Mesenchymal stem cell (in vitro differentiated cells and primary cell): ENCODE measurements around the gene ZNF670. TPM values are rescaled to one million over a fixed set of nuclear protein-coding genes. Genes with fewer than 3 reads are reported as not detected.
"Not testable (repeated sequence)": the region's sequence is repeated elsewhere in the genome, so short reads cannot be mapped to it uniquely, and the experiment has no call there.

Experiments
- DNase-seq: peaks from one replicate; pipeline ENCODE4 v3.0.0-alpha.2; 2013
- H2AFZ ChIP-seq: one replicate; pipeline ENCODE4 v1.6.1; 2013; ENCODE audit warnings: low read depth, mild to moderate bottlenecking, control low read depth, inconsistent platforms, low read length, moderate library complexity
- H2AK5ac ChIP-seq: 2 replicates; pipeline ENCODE4 v1.6.1; 2013; ENCODE audit warnings: low read length, moderate library complexity, mild to moderate bottlenecking, inconsistent platforms; ENCODE audit not compliant: severe bottlenecking
- H2BK120ac ChIP-seq: one replicate; pipeline ENCODE4 v1.6.1; 2013; ENCODE audit warnings: low read depth, mild to moderate bottlenecking, inconsistent platforms, low read length, moderate library complexity
- H2BK12ac ChIP-seq, 2 experiments: one replicate each; pipeline ENCODE4 v1.6.1; 2013; ENCODE audit warnings: inconsistent platforms in 2 of 2, low read length in 2 of 2, mild to moderate bottlenecking in 2 of 2, moderate library complexity in 2 of 2, control low read depth in 1 of 2
- H2BK15ac ChIP-seq: one replicate; pipeline ENCODE4 v1.6.1; 2013; ENCODE audit warnings: mild to moderate bottlenecking, low read depth, inconsistent platforms; ENCODE audit not compliant: poor library complexity, severe bottlenecking
- H2BK5ac ChIP-seq: 2 replicates; pipeline ENCODE4 v1.6.1; 2013; ENCODE audit warnings: low read depth, mild to moderate bottlenecking, low read length, control low read depth, inconsistent platforms; ENCODE audit not compliant: poor library complexity, severe bottlenecking
- H3K14ac ChIP-seq, 2 experiments: one replicate each; pipeline ENCODE4 v1.6.1; 2013; ENCODE audit warnings: inconsistent platforms in 2 of 2, low read length in 2 of 2, control low read depth in 1 of 2, mild to moderate bottlenecking in 1 of 2, moderate library complexity in 1 of 2
- H3K18ac ChIP-seq, 2 experiments: one replicate each; pipeline ENCODE4 v1.6.1; 2013; ENCODE audit warnings: inconsistent platforms in 2 of 2, low read length in 2 of 2, control low read depth in 1 of 2, low read depth in 1 of 2, mild to moderate bottlenecking in 1 of 2
- H3K23ac ChIP-seq, 2 experiments: one replicate each; pipeline ENCODE4 v1.6.1; 2013; ENCODE audit warnings: inconsistent platforms in 2 of 2, low read length in 2 of 2, mild to moderate bottlenecking in 2 of 2, moderate library complexity in 2 of 2, control low read depth in 1 of 2
- H3K27ac ChIP-seq: 2 replicates; pipeline ENCODE4 v1.5.1; 2013; ENCODE audit warnings: mild to moderate bottlenecking, moderate library complexity, low read length, control low read depth, inconsistent platforms; ENCODE audit not compliant: poor library complexity, severe bottlenecking
- H3K27me3 ChIP-seq, 2 experiments: 2 replicates each; pipeline versions ENCODE4 v1.6.1 to v1.7.0; 2013; ENCODE audit warnings: low read length in 2 of 2, mild to moderate bottlenecking in 2 of 2, moderate library complexity in 2 of 2, control low read depth in 1 of 2, inconsistent platforms in 1 of 2; ENCODE audit not compliant: control insufficient read depth in 1 of 2, insufficient read depth in 1 of 2
- H3K36me3 ChIP-seq, 2 experiments: 2 replicates each; pipeline versions ENCODE4 v1.6.1 to v1.7.0; 2013; ENCODE audit warnings: low read length in 2 of 2, control low read depth in 1 of 2, inconsistent platforms in 1 of 2, low read depth in 1 of 2, mild to moderate bottlenecking in 1 of 2; ENCODE audit not compliant: insufficient read depth in 2 of 2, control insufficient read depth in 1 of 2
- H3K4ac ChIP-seq, 2 experiments: one replicate each; pipeline ENCODE4 v1.6.1; 2013; ENCODE audit warnings: inconsistent platforms in 2 of 2, low read length in 2 of 2, mild to moderate bottlenecking in 2 of 2, moderate library complexity in 2 of 2, control low read depth in 1 of 2, low read depth in 1 of 2
- H3K4me1 ChIP-seq: 2 replicates; pipeline ENCODE4 v1.6.1; 2013; ENCODE audit warnings: low read depth, low read length, control low read depth; ENCODE audit not compliant: control insufficient read depth, insufficient read depth
- H3K4me2 ChIP-seq: 2 replicates; pipeline ENCODE4 v1.6.1; 2013; ENCODE audit warnings: low read length, mild to moderate bottlenecking, inconsistent platforms; ENCODE audit not compliant: poor library complexity, severe bottlenecking
- H3K4me3 ChIP-seq, 2 experiments: 2 replicates each; pipeline versions ENCODE4 v1.5.1 to v1.7.0; 2013; ENCODE audit warnings: low read length in 2 of 2, mild to moderate bottlenecking in 2 of 2, control low read depth in 1 of 2, low read depth in 1 of 2; ENCODE audit not compliant: insufficient read depth in 1 of 2
- H3K79me1 ChIP-seq: replicated peaks from 2 replicates; pipeline ENCODE4 v1.6.1; 2013; ENCODE audit warnings: mild to moderate bottlenecking, control low read depth, low read length, inconsistent platforms; ENCODE audit not compliant: poor library complexity, severe bottlenecking
- H3K9ac ChIP-seq: 2 replicates; pipeline ENCODE4 v1.7.0; 2013; ENCODE audit warnings: mild to moderate bottlenecking, low read length, moderate library complexity
- H3K9me3 ChIP-seq: 2 replicates; pipeline ENCODE4 v1.7.0; 2013; ENCODE audit warnings: mild to moderate bottlenecking, low read length; ENCODE audit not compliant: control insufficient read depth
- H4K8ac ChIP-seq: one replicate; pipeline ENCODE4 v1.6.1; 2013; ENCODE audit warnings: inconsistent platforms, mild to moderate bottlenecking, low read length, moderate library complexity
- H4K91ac ChIP-seq: one replicate; pipeline ENCODE4 v1.6.1; 2013; ENCODE audit warnings: mild to moderate bottlenecking, low read length, inconsistent platforms
- WGBS: methylation state at CpG from one replicate; pipeline ENCODE4 v1.1.7; 2013; ENCODE audit warnings: mixed read lengths; 5-methylcytosine and 5-hydroxymethylcytosine counted together
- polyA plus RNA-seq, 2 experiments: library from polyadenylated mRNA; stranded (reverse); fragments of 200-250 nt; gene quantifications; one replicate each; pipeline ENCODE4 v1.2.3, GENCODE V29; 2013

Gene ZNF670
- polyA plus RNA-seq (2013, experiment 1 of 2), result 0.81 TPM
- polyA plus RNA-seq (2013, experiment 2 of 2), result 0.75 TPM

DNA sequence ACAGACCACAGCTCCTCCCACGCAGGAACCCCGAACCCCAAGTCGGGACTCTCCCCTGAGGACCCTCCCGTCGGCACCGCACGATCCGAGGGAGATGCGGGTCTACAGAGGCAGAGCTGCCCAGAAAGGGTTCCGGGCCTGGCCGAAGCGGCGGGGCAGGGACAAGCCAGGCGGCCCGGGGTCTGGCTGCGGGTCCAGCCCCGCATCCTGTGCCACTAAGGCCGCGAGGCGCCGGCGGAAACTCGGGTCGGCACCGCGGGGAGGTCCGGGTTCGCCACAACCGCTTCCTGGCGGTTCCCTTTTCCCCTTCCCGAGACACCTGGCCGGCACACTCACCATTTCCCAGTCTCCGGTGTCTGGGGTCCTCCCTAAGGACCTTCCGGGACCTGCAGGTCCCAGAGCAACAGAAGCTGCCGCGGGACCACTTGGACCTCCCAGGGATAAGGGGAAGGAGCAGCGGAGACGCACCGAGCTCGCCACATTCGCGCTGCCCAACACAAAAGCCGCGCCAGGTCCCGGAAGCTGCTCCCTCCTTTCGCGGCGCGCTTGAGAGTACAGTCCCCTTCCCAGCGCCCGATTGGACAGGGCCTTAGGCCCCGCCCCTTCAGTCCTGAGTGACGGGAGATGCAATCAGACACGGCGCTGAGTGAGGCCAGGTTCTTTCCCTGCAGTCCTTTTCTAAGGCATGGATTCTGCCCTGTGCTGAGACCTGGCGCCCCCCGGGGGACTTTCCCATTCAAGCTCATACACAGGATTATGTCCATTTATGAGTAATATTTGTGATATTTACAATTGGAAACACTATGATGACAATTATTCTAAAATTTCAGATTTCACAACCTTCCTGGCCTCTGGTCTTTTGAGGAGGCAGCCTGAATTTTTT lies at the start of gene ZNF670:
Gene ZNF670 (minus strand): TSS at position 554 of the 883 bp plus-strand sequence. CDS start 215 bp downstream, at position 339.
- H2BK12ac ChIP-seq, result peak within 1 kb of the TSS in 1 of 2 experiments; percentile 10
- H3K27ac ChIP-seq, result peak within 1 kb of the TSS; percentile 69
- peak within 1 kb of the TSS; percentile 72 for H4K8ac ChIP-seq
- H4K91ac ChIP-seq, result peak within 1 kb of the TSS; percentile 39
- H3K14ac ChIP-seq, result peak within 1 kb of the TSS in 1 of 2 experiments; percentile 89
- DNase-seq, result peak; percentile 94
- peaks cover 26% of the 10 kb centered on the region for H3K79me1 ChIP-seq
- H3K36me3 ChIP-seq, result no peaks in the 10 kb centered on the region
- H2BK15ac ChIP-seq, result peak within 1 kb of the TSS; percentile 69
- H3K4me3 ChIP-seq, result peak within 1 kb of the TSS; percentile 89 to 95
- H3K4me1 ChIP-seq, result peaks cover 4% of the 10 kb centered on the region
- no peaks in the 10 kb centered on the region for H3K9me3 ChIP-seq
- under 1% methylated on average over 45 of the region's 57 CpGs for WGBS
- H3K23ac ChIP-seq, result peak within 1 kb of the TSS in 1 of 2 experiments; percentile 69
- no peak within 1 kb of the TSS for H2BK120ac ChIP-seq
- H2AFZ ChIP-seq, result peak within 1 kb of the TSS; percentile 88
- peak within 1 kb of the TSS; percentile 85 to 91 for H3K18ac ChIP-seq
- H3K9ac ChIP-seq, result peak within 1 kb of the TSS; percentile 91
- H3K27me3 ChIP-seq, result no peaks in the 10 kb centered on the region
- peak within 1 kb of the TSS in 1 of 2 experiments; percentile 87 for H3K4ac ChIP-seq
- no peak within 1 kb of the TSS for H2AK5ac ChIP-seq
- H3K4me2 ChIP-seq, result peak within 1 kb of the TSS; percentile 94
- peak within 1 kb of the TSS; percentile 46 for H2BK5ac ChIP-seq

GRCh38 chr1:247127519-247128282 lies 49.1 kb upstream of the ZNF670 start:
- peak overlapping the region; percentile 45 for H3K9ac ChIP-seq
- WGBS, result 24% methylated on average over 6 of the region's 18 CpGs
- not testable (repeated sequence) for H3K4me2 ChIP-seq, DNase-seq, H2BK5ac ChIP-seq, H3K23ac ChIP-seq, H2BK15ac ChIP-seq, H3K27me3 ChIP-seq, H3K27ac ChIP-seq, H2AFZ ChIP-seq, H2BK120ac ChIP-seq, H3K14ac ChIP-seq, H3K4ac ChIP-seq, H3K18ac ChIP-seq, H4K91ac ChIP-seq, H2BK12ac ChIP-seq, H4K8ac ChIP-seq, H2AK5ac ChIP-seq, H3K4me1 ChIP-seq
- H3K36me3 ChIP-seq, result peaks cover 0 to 14% of the 10 kb centered on the region in 2 experiments
- peaks cover 16% of the 10 kb centered on the region for H3K79me1 ChIP-seq
- peak overlapping the region in 1 of 2 experiments; percentile 63 for H3K4me3 ChIP-seq
- H3K9me3 ChIP-seq, result peaks cover 15% of the 10 kb centered on the region

DNA sequence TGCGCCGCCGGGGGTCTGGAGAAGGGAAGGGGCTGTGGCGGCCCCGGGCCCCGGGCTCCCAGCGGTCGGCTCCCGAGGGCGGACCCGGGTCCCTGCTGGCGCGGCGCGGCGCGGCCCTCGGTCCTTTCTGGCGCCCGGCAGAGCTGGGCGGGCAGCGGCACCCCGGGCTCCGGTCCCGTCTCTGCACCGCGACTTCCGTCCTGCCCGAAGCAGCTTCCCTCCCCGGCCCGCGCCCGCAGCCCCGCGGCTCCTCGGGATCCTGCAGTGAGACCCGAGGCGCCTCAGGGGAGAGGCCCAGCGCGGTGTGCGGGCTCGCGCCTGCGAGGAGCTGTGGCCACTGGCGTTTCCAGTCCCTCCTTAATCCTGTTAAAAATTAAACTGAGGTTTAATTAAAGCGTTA lies 48.0 kb upstream of the ZNF670 start:
- H3K9ac ChIP-seq, H3K4ac ChIP-seq, H2AFZ ChIP-seq, H3K14ac ChIP-seq, H4K91ac ChIP-seq, H4K8ac ChIP-seq, H3K23ac ChIP-seq, H3K4me3 ChIP-seq, H3K27ac ChIP-seq, H2BK15ac ChIP-seq, H3K4me1 ChIP-seq, H3K18ac ChIP-seq, H3K4me2 ChIP-seq, H3K36me3 ChIP-seq, DNase-seq, H2BK5ac ChIP-seq, H2BK120ac ChIP-seq, H2BK12ac ChIP-seq, H2AK5ac ChIP-seq, H3K79me1 ChIP-seq, H3K27me3 ChIP-seq: not testable (repeated sequence)
- peaks cover 11% of the 10 kb centered on the region for H3K9me3 ChIP-seq
- WGBS, result no CpG with 5 or more reads among the region's 46 CpGs

DNA sequence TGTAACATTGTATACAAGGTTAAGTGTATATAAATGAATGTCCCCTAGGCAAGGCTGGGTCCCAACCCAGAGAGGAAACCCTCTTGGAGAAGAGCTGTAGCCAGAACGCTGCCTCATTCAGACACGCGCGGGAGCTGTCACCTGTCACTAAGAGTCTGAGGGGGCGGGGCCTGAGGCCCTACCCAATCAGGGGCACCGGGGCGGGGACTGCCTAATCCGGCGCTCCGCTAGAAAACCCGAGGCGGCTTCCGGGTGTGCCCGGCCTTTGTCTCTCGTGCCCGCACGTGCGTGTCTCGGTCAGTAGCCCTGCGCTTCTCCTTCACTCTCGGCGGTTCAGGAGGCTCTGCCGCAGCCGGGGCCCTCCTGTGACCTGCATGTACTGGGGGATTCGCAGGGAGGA lies 47.6 kb upstream of the ZNF670 start:
- H3K9ac ChIP-seq, H3K18ac ChIP-seq, H3K36me3 ChIP-seq, H3K14ac ChIP-seq, H3K4me2 ChIP-seq, H2AFZ ChIP-seq, H3K4me1 ChIP-seq, H3K23ac ChIP-seq, H3K27ac ChIP-seq, H2BK120ac ChIP-seq, H2AK5ac ChIP-seq, H3K4ac ChIP-seq, H3K79me1 ChIP-seq, H4K91ac ChIP-seq, H3K27me3 ChIP-seq, DNase-seq, H3K4me3 ChIP-seq, H4K8ac ChIP-seq, H2BK15ac ChIP-seq, H2BK5ac ChIP-seq, H2BK12ac ChIP-seq, H3K9me3 ChIP-seq: not testable (repeated sequence)
- no CpG with 5 or more reads among the region's 25 CpGs for WGBS
